Left ventricle myocardium inferior (tissue), 1 donor: ENCODE results near the gene RBM44. TPM values are rescaled to one million over a fixed set of nuclear protein-coding genes. Genes with fewer than 3 reads are reported as not detected.
"Not testable (repeated sequence)": the region's sequence is repeated elsewhere in the genome, so short reads cannot be mapped to it uniquely, and the experiment has no call there.

Source experiments
- DNase-seq: peaks from one replicate; pipeline ENCODE4 v3.0.0-alpha.2; 2020
- H3K27ac ChIP-seq: fragments of 200-600 bp; replicated peaks from 2 replicates; pipeline ENCODE4 v1.8.0; 2021
- H3K27me3 ChIP-seq: fragments of 200-600 bp; 2 replicates; pipeline ENCODE4 v1.8.0; 2021; ENCODE audit warnings: low read depth
- H3K36me3 ChIP-seq: fragments of 200-600 bp; 2 replicates; pipeline ENCODE4 v1.8.0; 2021
- H3K4me1 ChIP-seq: fragments of 200-600 bp; 2 replicates; pipeline ENCODE4 v1.8.0; 2021
- H3K4me3 ChIP-seq: fragments of 200-600 bp; 2 replicates; pipeline ENCODE4 v1.8.0; 2021; ENCODE audit warnings: mild to moderate bottlenecking, moderate library complexity
- H3K9me3 ChIP-seq: fragments of 200-600 bp; replicated peaks from 2 replicates; pipeline ENCODE4 v1.8.0; 2021
- CTCF ChIP-seq: fragments of 200-600 bp; IDR thresholded peaks from 2 replicates; pipeline ENCODE4 v1.8.0; 2021; ENCODE audit warnings: antibody characterized with exemption, mild to moderate bottlenecking, borderline replicate concordance
- intact Hi-C: fragments of 100-400 bp; cut with micrococcal nuclease; formaldehyde crosslinking; loops from one replicate; pipeline ENCODE4 v1.11.0; 2022
- total RNA-seq: library from RNA; stranded (reverse); fragmentation: NEBNext Ultra II Directional; extraction: Animal tissue kit (Norgen Biotek cat#: 25700); gene quantifications from one replicate; pipeline ENCODE4 v1.2.1, GENCODE V29; 2021
- donor health status: DM: no; HTN: yes; CAD: no; lungs with severe emphysema.

RBM44 gene
- total RNA-seq, 1 donor from 2014 or later = 0.27 TPM

- H3K4me1 ChIP-seq = peaks cover 67% of the 10 kb centered on the region
- intact Hi-C loops = no loop called here
- H3K9me3 ChIP-seq = no peaks in the 10 kb centered on the region
- DNase-seq = no peak
- no peak overlapping the region for H3K4me3 ChIP-seq
- H3K36me3 ChIP-seq = no peaks in the 10 kb centered on the region
- H3K27me3 ChIP-seq = peaks cover 34% of the 10 kb centered on the region
- TF ChIP-seq CTCF = no peak
- H3K27ac ChIP-seq = peak overlapping the region; percentile 86
These were observed 67.1 kb downstream of the RBM44 start for GRCh38 chr2:237865623-237866041.

DNA sequence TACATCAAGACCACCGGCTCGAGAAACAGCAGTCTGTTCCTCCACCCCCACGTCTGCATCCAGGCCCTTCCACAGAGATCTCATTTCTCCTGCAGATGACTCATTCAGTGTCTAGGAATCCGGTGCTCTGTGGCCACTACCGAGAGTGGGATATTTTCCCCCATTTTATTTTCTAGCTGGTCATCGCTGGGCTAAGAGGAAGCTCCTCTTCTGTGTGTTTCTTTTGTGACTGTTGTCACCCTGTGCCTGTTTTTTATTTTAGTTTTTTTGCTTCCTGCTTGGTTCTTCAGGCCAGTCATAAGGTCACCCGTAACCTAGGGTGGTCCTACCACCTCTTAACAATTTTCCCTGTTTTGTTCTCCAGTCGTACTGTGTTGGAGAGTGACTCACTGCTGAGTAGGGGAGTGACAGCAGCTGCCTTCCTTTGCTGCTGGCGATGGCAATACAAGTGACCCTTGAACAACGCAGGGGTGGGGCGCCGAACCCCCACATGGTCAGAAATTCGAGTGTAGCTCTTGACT is 67.6 kb downstream of the RBM44 start:
- no peaks in the 10 kb centered on the region for H3K36me3 ChIP-seq
- intact Hi-C loops = no loop called here
- peaks cover 32% of the 10 kb centered on the region for H3K27me3 ChIP-seq
- peak overlapping the region; percentile 86 for H3K27ac ChIP-seq
- no peak overlapping the region for H3K4me3 ChIP-seq
- no peaks in the 10 kb centered on the region for H3K9me3 ChIP-seq
- H3K4me1 ChIP-seq = peaks cover 72% of the 10 kb centered on the region
- DNase-seq = no peak
- no peak for TF ChIP-seq CTCF

GRCh38 chr2:237867465-237867864 is 68.9 kb downstream of the RBM44 start:
- H3K4me1 ChIP-seq = peaks cover 74% of the 10 kb centered on the region
- H3K27ac ChIP-seq = no peak overlapping the region
- no peaks in the 10 kb centered on the region for H3K9me3 ChIP-seq
- peaks cover 22% of the 10 kb centered on the region for H3K27me3 ChIP-seq
- no peak for DNase-seq
- intact Hi-C loops = no loop called here
- H3K36me3 ChIP-seq = no peaks in the 10 kb centered on the region
- TF ChIP-seq CTCF = no peak
- H3K4me3 ChIP-seq = no peak overlapping the region

GRCh38 chr2:237868074-237868473 is 69.5 kb downstream of the RBM44 start:
- intact Hi-C loops, H3K9me3 ChIP-seq, H3K4me3 ChIP-seq, H3K36me3 ChIP-seq, H3K27ac ChIP-seq, DNase-seq: not testable (repeated sequence)
- H3K4me1 ChIP-seq = peaks cover 74% of the 10 kb centered on the region
- H3K27me3 ChIP-seq = peaks cover 16% of the 10 kb centered on the region

DNA sequence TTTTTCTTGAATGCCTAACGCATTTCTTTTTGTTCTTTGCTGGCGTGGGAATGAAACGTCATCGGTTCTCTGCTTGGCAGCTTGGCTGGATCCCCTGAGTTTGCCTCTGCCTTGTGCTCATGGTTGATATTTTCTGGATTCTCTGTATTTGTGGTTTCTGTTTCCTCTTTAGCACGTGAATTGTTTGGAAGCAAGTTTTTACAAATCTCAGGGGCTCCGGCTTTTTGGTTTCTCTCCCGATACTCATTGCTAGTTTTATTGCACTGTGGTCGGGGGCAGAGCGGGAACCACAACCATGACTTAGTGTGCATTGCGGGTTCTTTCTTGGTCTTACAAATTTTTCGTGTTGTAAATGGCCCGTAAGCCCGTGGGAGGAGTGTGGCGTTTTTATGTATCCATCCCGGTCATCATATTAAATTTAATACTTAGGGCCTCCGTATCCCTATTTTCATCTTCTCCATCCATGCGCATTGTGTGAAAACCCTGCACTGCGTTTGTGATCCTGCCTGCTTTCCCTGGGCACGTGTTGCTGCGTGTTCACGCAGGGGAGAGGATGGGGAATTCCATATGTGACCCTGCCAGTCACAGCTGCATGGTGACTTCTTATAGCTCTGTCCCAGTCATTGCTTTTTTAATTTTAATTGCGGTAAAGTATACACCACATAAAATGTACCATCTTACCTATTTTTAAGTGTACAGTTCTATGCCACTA is 70.2 kb downstream of the RBM44 start:
- H3K27me3 ChIP-seq = peaks cover 9% of the 10 kb centered on the region
- H3K4me1 ChIP-seq = peaks cover 76% of the 10 kb centered on the region
- H3K27ac ChIP-seq = no peak overlapping the region
- no peak for DNase-seq
- no peaks in the 10 kb centered on the region for H3K9me3 ChIP-seq
- no peaks in the 10 kb centered on the region for H3K36me3 ChIP-seq
- intact Hi-C loops = no loop called here
- H3K4me3 ChIP-seq = no peak overlapping the region
- TF ChIP-seq CTCF = no peak

DNA sequence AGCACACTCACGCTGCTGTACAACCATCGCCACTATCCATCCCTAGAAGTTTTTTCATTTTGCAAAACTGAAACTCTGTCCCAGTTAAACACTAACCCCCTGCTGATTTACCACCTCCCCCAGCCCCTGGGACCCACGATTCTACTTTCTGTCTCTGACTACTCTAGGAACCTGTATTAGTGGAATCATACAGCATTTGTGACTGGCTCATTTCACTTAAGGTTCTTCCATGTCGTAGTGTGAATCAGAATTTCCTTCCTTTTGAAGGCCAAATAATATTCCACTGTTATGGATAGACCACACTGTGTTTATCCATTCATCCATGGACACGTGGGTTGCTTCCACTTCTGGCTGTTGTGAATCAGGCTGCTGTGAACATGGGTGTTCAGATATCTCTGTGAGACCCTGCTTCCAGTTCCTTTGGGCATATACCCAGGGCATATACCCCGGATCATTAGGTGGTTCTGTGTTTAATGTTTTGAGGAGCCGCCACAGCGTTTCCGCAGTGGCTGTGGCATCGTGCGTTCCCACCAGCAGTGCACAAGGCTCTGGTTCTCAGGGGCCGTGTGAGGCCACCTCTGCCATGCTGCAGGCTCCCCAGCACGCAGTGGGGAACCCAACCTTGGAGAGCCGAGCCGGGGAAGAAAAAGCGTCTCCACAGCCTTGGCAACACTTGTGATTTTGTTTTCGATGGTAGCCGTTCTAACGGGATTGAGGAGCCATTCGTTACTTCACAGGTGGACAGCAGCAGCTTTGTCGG is 70.9 kb downstream of the RBM44 start:
- intact Hi-C loops = no loop called here
- Histone ChIP-seq H3K4me1 (peaks cover 76% of the 10 kb centered on the region), H3K27me3 (peaks cover 1% of the 10 kb centered on the region), H3K9me3 (no peaks in the 10 kb centered on the region), H3K4me3 (no peak overlapping the region), H3K27ac (no peak overlapping the region), H3K36me3 (no peaks in the 10 kb centered on the region)
- TF ChIP-seq CTCF = no peak
- DNase-seq = no peak
